Hepatocyte (in vitro differentiated cells): ENCODE data around the gene SERPINE2. TPM values are rescaled to one million over a fixed set of nuclear protein-coding genes. Genes with fewer than 3 reads are reported as not detected.
A peak's percentile ranks its signal among the peaks of the same experiment; 100 is the strongest.

Source experiments
- DNase-seq: peaks from one replicate; pipeline ENCODE4 v3.0.0-alpha.2; 2016; ENCODE audit warnings: low spot score
- H2AFZ ChIP-seq: fragments of 200-600 bp; sonication (generic); 2 replicates; pipeline ENCODE4 v1.6.0; 2016; ENCODE audit warnings: antibody characterized with exemption, mild to moderate bottlenecking
- H3K27ac ChIP-seq: fragments of 200-600 bp; sonication (generic); 2 replicates; pipeline ENCODE4 v1.5.1; 2016; ENCODE audit warnings: mild to moderate bottlenecking
- H3K27me3 ChIP-seq: fragments of 200-600 bp; sonication (generic); 2 replicates; pipeline ENCODE4 v1.6.1; 2016
- H3K36me3 ChIP-seq: fragments of 200-600 bp; sonication (generic); replicated peaks from 2 replicates; pipeline ENCODE4 v1.5.1; 2016; ENCODE audit warnings: low read depth; ENCODE audit not compliant: insufficient read depth
- H3K4me1 ChIP-seq: fragments of 200-600 bp; sonication (generic); 2 replicates; pipeline ENCODE4 v1.5.1; 2016; ENCODE audit warnings: mild to moderate bottlenecking, moderate library complexity; ENCODE audit not compliant: insufficient read depth
- H3K4me2 ChIP-seq: fragments of 200-600 bp; sonication (generic); 2 replicates; pipeline ENCODE4 v1.6.0; 2016
- H3K4me3 ChIP-seq: fragments of 200-600 bp; sonication (generic); 2 replicates; pipeline ENCODE4 v1.5.1; 2016; ENCODE audit warnings: mild to moderate bottlenecking
- H3K79me2 ChIP-seq: fragments of 200-600 bp; sonication (generic); 2 replicates; pipeline ENCODE4 v1.6.0; 2017; ENCODE audit warnings: mild to moderate bottlenecking
- H3K9me2 ChIP-seq: fragments of 200-600 bp; sonication (generic); replicated peaks from 2 replicates; pipeline ENCODE4 v1.6.0; 2017; ENCODE audit warnings: mild to moderate bottlenecking; ENCODE audit not compliant: insufficient read depth
- H3K9me3 ChIP-seq: fragments of 200-600 bp; sonication (generic); 2 replicates; pipeline ENCODE4 v1.5.1; 2016; ENCODE audit warnings: low read depth, mild to moderate bottlenecking
- H4K20me1 ChIP-seq: fragments of 200-600 bp; sonication (generic); 2 replicates; pipeline ENCODE4 v1.6.0; 2016; ENCODE audit warnings: mild to moderate bottlenecking; ENCODE audit not compliant: insufficient read depth, poor library complexity, severe bottlenecking
- EZH2 ChIP-seq: fragments of 200-600 bp; sonication (generic); IDR thresholded peaks from 2 replicates; pipeline ENCODE4 v1.6.1; 2016; ENCODE audit warnings: antibody characterized with exemption, mild to moderate bottlenecking, borderline replicate concordance
- EZH2phosphoT487 ChIP-seq: fragments of 200-600 bp; sonication (generic); IDR thresholded peaks from one replicate; pipeline ENCODE4 v1.6.1; 2018; ENCODE audit warnings: antibody characterized with exemption, mild to moderate bottlenecking, low read depth, moderate library complexity; ENCODE audit not compliant: unreplicated experiment, severe bottlenecking
- WGBS: methylation state at CpG from one replicate; pipeline ENCODE4 v1.1.6; 2016; ENCODE audit warnings: low lambda C conversion rate; ENCODE audit errors: missing lambda C conversion rate; 5-methylcytosine and 5-hydroxymethylcytosine counted together
- polyA plus RNA-seq: library from polyadenylated mRNA; unstranded; fragments of >200 nt; fragmentation: Nextera tagmentation; extraction: Ambion mirVana; gene quantifications from 2 replicates; pipeline ENCODE4 v1.2.1, GENCODE V29; 2016
- total RNA-seq: library from RNA; depleted of rRNA; stranded (reverse); fragments of >200 nt; gene quantifications from 2 replicates; pipeline ENCODE4 v1.2.3, GENCODE V29; 2014
- TF ChIP-seq, protein P1 (sequence below): fragments of 200-600 bp; sonication (generic); IDR thresholded peaks from 2 replicates; pipeline ENCODE4 v1.5.1; 2016; ENCODE audit warnings: antibody characterized with exemption, mild to moderate bottlenecking; ENCODE audit not compliant: poor library complexity

The SERPINE2 gene
- total and polyA plus RNA-seq, 2 experiments from 2014 or later = 186 to 427 TPM

- H3K27me3 ChIP-seq = no peaks in the 10 kb centered on the region
- no peak overlapping the region for H3K4me2 ChIP-seq
- H3K4me1 ChIP-seq = peaks cover 15% of the 10 kb centered on the region
- no peaks in the 10 kb centered on the region for H3K79me2 ChIP-seq
- TF ChIP-seq, protein P1, sequence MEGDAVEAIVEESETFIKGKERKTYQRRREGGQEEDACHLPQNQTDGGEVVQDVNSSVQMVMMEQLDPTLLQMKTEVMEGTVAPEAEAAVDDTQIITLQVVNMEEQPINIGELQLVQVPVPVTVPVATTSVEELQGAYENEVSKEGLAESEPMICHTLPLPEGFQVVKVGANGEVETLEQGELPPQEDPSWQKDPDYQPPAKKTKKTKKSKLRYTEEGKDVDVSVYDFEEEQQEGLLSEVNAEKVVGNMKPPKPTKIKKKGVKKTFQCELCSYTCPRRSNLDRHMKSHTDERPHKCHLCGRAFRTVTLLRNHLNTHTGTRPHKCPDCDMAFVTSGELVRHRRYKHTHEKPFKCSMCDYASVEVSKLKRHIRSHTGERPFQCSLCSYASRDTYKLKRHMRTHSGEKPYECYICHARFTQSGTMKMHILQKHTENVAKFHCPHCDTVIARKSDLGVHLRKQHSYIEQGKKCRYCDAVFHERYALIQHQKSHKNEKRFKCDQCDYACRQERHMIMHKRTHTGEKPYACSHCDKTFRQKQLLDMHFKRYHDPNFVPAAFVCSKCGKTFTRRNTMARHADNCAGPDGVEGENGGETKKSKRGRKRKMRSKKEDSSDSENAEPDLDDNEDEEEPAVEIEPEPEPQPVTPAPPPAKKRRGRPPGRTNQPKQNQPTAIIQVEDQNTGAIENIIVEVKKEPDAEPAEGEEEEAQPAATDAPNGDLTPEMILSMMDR = no peak
- TF ChIP-seq EZH2phosphoT487 = no peak
- TF ChIP-seq EZH2 = no peak
- H4K20me1 ChIP-seq = no peaks in the 10 kb centered on the region
- H3K9me3 ChIP-seq = no peaks in the 10 kb centered on the region
- no peak overlapping the region for H3K4me3 ChIP-seq
- peak overlapping the region; percentile 3 for H3K27ac ChIP-seq
- 77% methylated on average over 5 of the region's 5 CpGs for WGBS
- no peak for DNase-seq
- H2AFZ ChIP-seq = no peak overlapping the region
- H3K9me2 ChIP-seq = no peaks in the 10 kb centered on the region
- no peaks in the 10 kb centered on the region for H3K36me3 ChIP-seq
Measured at GRCh38 chr2:223995569-223995968, 43.5 kb downstream of the SERPINE2 start.

GRCh38 chr2:223994562-223995162 is 44.4 kb downstream of the SERPINE2 start:
- Histone ChIP-seq H2AFZ (no peak overlapping the region), H3K79me2 (no peaks in the 10 kb centered on the region), H3K4me1 (peaks cover 15% of the 10 kb centered on the region), H3K27ac (peak overlapping the region; percentile 29), H4K20me1 (no peaks in the 10 kb centered on the region), H3K36me3 (no peaks in the 10 kb centered on the region), H3K9me2 (no peaks in the 10 kb centered on the region), H3K4me2 (peak overlapping the region; percentile 8), H3K4me3 (no peak overlapping the region), H3K9me3 (no peaks in the 10 kb centered on the region), H3K27me3 (no peaks in the 10 kb centered on the region)
- no peak for TF ChIP-seq EZH2
- no peak for TF ChIP-seq EZH2phosphoT487
- TF ChIP-seq, protein P1 = no peak
- WGBS = 90% methylated on average over 4 of the region's 4 CpGs
- DNase-seq = no peak

GRCh38 chr2:223993634-223994232 is 45.4 kb downstream of the SERPINE2 start:
- WGBS = 35% methylated on average over 5 of the region's 5 CpGs
- Histone ChIP-seq H3K4me2 (no peak overlapping the region), H3K27me3 (no peaks in the 10 kb centered on the region), H3K9me2 (no peaks in the 10 kb centered on the region), H3K79me2 (no peaks in the 10 kb centered on the region), H4K20me1 (no peaks in the 10 kb centered on the region), H3K9me3 (no peaks in the 10 kb centered on the region), H3K27ac (no peak overlapping the region), H2AFZ (no peak overlapping the region), H3K4me3 (no peak overlapping the region), H3K4me1 (peaks cover 14% of the 10 kb centered on the region), H3K36me3 (no peaks in the 10 kb centered on the region)
- no peak for TF ChIP-seq EZH2phosphoT487
- TF ChIP-seq, protein P1 = peak; percentile 86
- DNase-seq = peak; percentile 87
